ENCODE results near the gene PTGS2. TPM values are rescaled to one million over a fixed set of nuclear protein-coding genes. Genes with fewer than 3 reads are reported as not detected.

The PTGS2 gene
- total and polyA plus RNA-seq, 2 of the 8 experiments (the other 6 are each of a cell fraction or from before 2014, with no cell fraction given): 0.29 to 0.35 TPM

DNA sequence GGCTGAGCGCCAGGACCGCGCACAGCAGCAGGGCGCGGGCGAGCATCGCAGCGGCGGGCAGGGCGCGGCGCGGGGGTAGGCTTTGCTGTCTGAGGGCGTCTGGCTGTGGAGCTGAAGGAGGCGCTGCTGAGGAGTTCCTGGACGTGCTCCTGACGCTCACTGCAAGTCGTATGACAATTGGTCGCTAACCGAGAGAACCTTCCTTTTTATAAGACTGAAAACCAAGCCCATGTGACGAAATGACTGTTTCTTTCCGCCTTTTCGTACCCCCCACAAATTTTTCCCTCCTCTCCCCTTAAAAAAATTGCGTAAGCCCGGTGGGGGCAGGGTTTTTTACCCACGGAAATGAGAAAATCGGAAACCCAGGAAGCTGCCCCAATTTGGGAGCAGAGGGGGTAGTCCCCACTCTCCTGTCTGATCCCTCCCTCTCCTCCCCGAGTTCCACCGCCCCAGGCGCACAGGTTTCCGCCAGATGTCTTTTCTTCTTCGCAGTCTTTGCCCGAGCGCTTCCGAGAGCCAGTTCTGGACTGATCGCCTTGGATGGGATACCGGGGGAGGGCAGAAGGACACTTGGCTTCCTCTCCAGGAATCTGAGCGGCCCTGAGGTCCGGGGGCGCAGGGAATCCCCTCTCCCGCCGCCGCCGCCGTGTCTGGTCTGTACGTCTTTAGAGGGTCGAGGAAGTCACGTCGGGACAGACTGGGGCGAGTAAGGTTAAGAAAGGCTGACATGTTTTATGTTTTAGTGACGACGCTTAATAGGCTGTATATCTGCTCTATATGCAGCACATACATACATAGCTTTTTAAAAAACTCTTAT lies at the start of gene PTGS2 (continued):
- TF ChIP-seq YY1 (IDR thresholded peaks at IDR 0.05; ENCODE audit: low read depth, low read length) (0 out of 2 replicates have a peak, but pooled peaks have one; percentile 17), ZNF274 (IDR thresholded peaks at IDR 0.05; ENCODE audit: borderline replicate concordance, extremely low read depth, low read length) (no peak), KDM4A (IDR thresholded peaks at IDR 0.05; ENCODE audit: low read depth, low read length, severe bottlenecking) (peak; percentile 77), HDAC2 (IDR thresholded peaks at IDR 0.05; ENCODE audit: borderline replicate concordance in 1 of 2, low read depth in 2 of 2, low read length in 2 of 2) (no peak), TCF12 (IDR thresholded peaks at IDR 0.05; ENCODE audit: low read depth, low read length) (no peak), RNF2 (IDR thresholded peaks at IDR 0.05; ENCODE audit: borderline replicate concordance, low read depth, low read length, missing control alignments, poor library complexity, severe bottlenecking) (no peak), TBP (IDR thresholded peaks at IDR 0.05; ENCODE audit: low read depth, low read length) (peak; percentile 70), CBX5 (IDR thresholded peaks at IDR 0.05; ENCODE audit: low read depth, low read length) (no peak), CTBP2 (IDR thresholded peaks at IDR 0.05; ENCODE audit: borderline replicate concordance, insufficient read depth, insufficient read length, low read length) (no peak), SIN3A (conservative IDR thresholded peaks at IDR 0.05 in 1 of 2, IDR thresholded peaks at IDR 0.05 in 1 of 2; ENCODE audit: low read depth in 1 of 2, low read length in 2 of 2) (peak in 1 of 2 experiments; percentile 56; a peak in 1 of 4 replicates), ASH2L (IDR thresholded peaks at IDR 0.05; ENCODE audit: low read length) (peak; percentile 79), SP2 (IDR thresholded peaks at IDR 0.05; ENCODE audit: low read length) (no peak), RBBP5 (IDR thresholded peaks at IDR 0.05; ENCODE audit: borderline replicate concordance, low read depth, low read length) (peak; percentile 75; the same call in 1 of the 2 replicates), HDAC6 (IDR thresholded peaks at IDR 0.05; ENCODE audit: low read depth, low read length) (no peak), EZH2 (IDR thresholded peaks at IDR 0.05; ENCODE audit: low read depth, low read length, severe bottlenecking) (no peak), GABPA (IDR thresholded peaks at IDR 0.05; ENCODE audit: borderline replicate concordance, insufficient read depth, low read length) (no peak), BRCA1 (IDR thresholded peaks at IDR 0.05; ENCODE audit: low read depth, low read length) (no peak), JUN (IDR thresholded peaks at IDR 0.05; ENCODE audit: low read depth, low read length) (no peak)
- TF ChIP-seq, protein P1, sequence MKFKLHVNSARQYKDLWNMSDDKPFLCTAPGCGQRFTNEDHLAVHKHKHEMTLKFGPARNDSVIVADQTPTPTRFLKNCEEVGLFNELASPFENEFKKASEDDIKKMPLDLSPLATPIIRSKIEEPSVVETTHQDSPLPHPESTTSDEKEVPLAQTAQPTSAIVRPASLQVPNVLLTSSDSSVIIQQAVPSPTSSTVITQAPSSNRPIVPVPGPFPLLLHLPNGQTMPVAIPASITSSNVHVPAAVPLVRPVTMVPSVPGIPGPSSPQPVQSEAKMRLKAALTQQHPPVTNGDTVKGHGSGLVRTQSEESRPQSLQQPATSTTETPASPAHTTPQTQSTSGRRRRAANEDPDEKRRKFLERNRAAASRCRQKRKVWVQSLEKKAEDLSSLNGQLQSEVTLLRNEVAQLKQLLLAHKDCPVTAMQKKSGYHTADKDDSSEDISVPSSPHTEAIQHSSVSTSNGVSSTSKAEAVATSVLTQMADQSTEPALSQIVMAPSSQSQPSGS (IDR thresholded peaks at IDR 0.05; ENCODE audit: low read length): no peak
- TF ChIP-seq, protein P2, sequence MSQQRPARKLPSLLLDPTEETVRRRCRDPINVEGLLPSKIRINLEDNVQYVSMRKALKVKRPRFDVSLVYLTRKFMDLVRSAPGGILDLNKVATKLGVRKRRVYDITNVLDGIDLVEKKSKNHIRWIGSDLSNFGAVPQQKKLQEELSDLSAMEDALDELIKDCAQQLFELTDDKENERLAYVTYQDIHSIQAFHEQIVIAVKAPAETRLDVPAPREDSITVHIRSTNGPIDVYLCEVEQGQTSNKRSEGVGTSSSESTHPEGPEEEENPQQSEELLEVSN (IDR thresholded peaks at IDR 0.05): 0 out of 2 replicates have a peak, but pooled peaks have one; percentile 34
